HG03442 (cell line): ENCODE data around the gene HES4.

Experiments
- ATAC-seq: cut with Tn5 transposase; IDR thresholded peaks from one replicate; pipeline ENCODE4 v1.9.1; 2021; ENCODE audit warnings: mild to moderate bottlenecking, moderate library complexity; ENCODE audit not compliant: unreplicated experiment

HES4 gene

GRCh38 chr1:999725-1000356, at the start of gene HES4:
HES4 (minus strand) TSS chr1:1000097; CDS start chr1:999973, 124 bp downstream.
- peak; percentile 39 for ATAC-seq

- no peak for ATAC-seq
These were observed 48.9 kb upstream of the HES4 start for GRCh38 chr1:1048765-1049164.

- ATAC-seq = no peak
These were observed 48.1 kb upstream of the HES4 start for GRCh38 chr1:1047963-1048362.

GRCh38 chr1:1047407-1047806, 47.5 kb upstream of the HES4 start:
- ATAC-seq = no peak

- ATAC-seq = no peak
These were observed 46.9 kb upstream of the HES4 start for GRCh38 chr1:1046767-1047166.

- ATAC-seq = no peak
These were observed 46.3 kb upstream of the HES4 start for GRCh38 chr1:1046243-1046642.

GRCh38 chr1:1045129-1045528, 45.2 kb upstream of the HES4 start:
- no peak for ATAC-seq

GRCh38 chr1:1044455-1045078, 44.7 kb upstream of the HES4 start:
- ATAC-seq = no peak

- ATAC-seq = no peak
These were observed 44.0 kb upstream of the HES4 start for GRCh38 chr1:1043921-1044320.

GRCh38 chr1:1043411-1043810, 43.5 kb upstream of the HES4 start:
- no peak for ATAC-seq

- ATAC-seq = no peak
These were observed 42.9 kb upstream of the HES4 start for GRCh38 chr1:1042835-1043234.

GRCh38 chr1:1041873-1042272, 42.0 kb upstream of the HES4 start:
- no peak for ATAC-seq

GRCh38 chr1:1041092-1041523, 41.2 kb upstream of the HES4 start:
- ATAC-seq = no peak

- ATAC-seq = no peak
These were observed 40.4 kb upstream of the HES4 start for GRCh38 chr1:1040004-1040991.

- ATAC-seq = no peak
These were observed 39.4 kb upstream of the HES4 start for GRCh38 chr1:1039145-1039910.

GRCh38 chr1:1038694-1039093, 38.8 kb upstream of the HES4 start:
- peak; percentile 37 for ATAC-seq

- ATAC-seq = no peak
These were observed 37.8 kb upstream of the HES4 start for GRCh38 chr1:1037366-1038327.

- no peak for ATAC-seq
These were observed 35.5 kb upstream of the HES4 start for GRCh38 chr1:1035291-1035943.

GRCh38 chr1:1034439-1034781, 34.5 kb upstream of the HES4 start:
- no peak for ATAC-seq
